Heart right ventricle (tissue), 16 donors: Measurements from ENCODE around the gene KRT82. TPM values are rescaled to one million over a fixed set of nuclear protein-coding genes. Genes with fewer than 3 reads are reported as not detected.

Experiments used
- ATAC-seq, 8 donors: fragments of 200-7000 bp; cut with Tn5 transposase; one replicate each; pipeline ENCODE4 v1.9.1; 2020; ENCODE audit warnings: mild to moderate bottlenecking in 8 of 8, moderate library complexity in 8 of 8, moderate number of reproducible peaks in 1 of 8
- DNase-seq, 2 donors: peaks; one replicate each; pipeline ENCODE4 v3.0.0-alpha.2; 2020
- H3K27ac ChIP-seq, 10 donors: fragments of 200-600 bp; sonication (generic) in 2 of 10; one replicate each; pipeline versions ENCODE4 v1.5.0 to v1.8.0; 2020 to 2022; ENCODE audit warnings: mild to moderate bottlenecking in 3 of 10
- H3K27me3 ChIP-seq, 7 donors: fragments of 200-600 bp; one replicate each; pipeline ENCODE4 v1.8.0; 2021 to 2022; ENCODE audit warnings: mild to moderate bottlenecking in 2 of 7
- H3K36me3 ChIP-seq, 9 donors: fragments of 200-600 bp; sonication (generic) in 1 of 9; one replicate each; pipeline versions ENCODE4 v1.5.0 to v1.8.0; 2020 to 2022; ENCODE audit warnings: mild to moderate bottlenecking in 2 of 9
- H3K4me1 ChIP-seq, 9 donors: fragments of 200-600 bp; sonication (generic) in 1 of 9; one replicate each; pipeline versions ENCODE4 v1.5.0 to v1.8.0; 2020 to 2022; ENCODE audit warnings: mild to moderate bottlenecking in 4 of 9
- H3K4me3 ChIP-seq, 10 donors: fragments of 200-600 bp; sonication (generic) in 2 of 10; one replicate each; pipeline versions ENCODE4 v1.5.0 to v1.8.0; 2020 to 2022; ENCODE audit warnings: mild to moderate bottlenecking in 7 of 10, moderate library complexity in 2 of 10
- H3K9me3 ChIP-seq, 11 donors: fragments of 200-600 bp in 10 of 11; sonication (generic) in 2 of 11; one replicate each; pipeline versions ENCODE4 v1.5.0 to v1.8.0; 2013 to 2022; ENCODE audit warnings: mild to moderate bottlenecking in 2 of 11, control low read depth in 1 of 11, moderate library complexity in 1 of 11
- WGBS, 2 donors: extraction: QIAGEN DNeasy Blood & Tissue Kit; methylation state at CpG; one replicate each; pipeline ENCODE4 v1.1.7; 2013; ENCODE audit warnings: inconsistent platforms in 1 of 2; 5-methylcytosine and 5-hydroxymethylcytosine counted together
- intact Hi-C, 10 donors: fragments of 100-400 bp; cut with DNase I; formaldehyde crosslinking; loops; one replicate each; pipeline versions ENCODE4 v1.11.1 to v1.14.2; 2022
- polyA plus RNA-seq, 2 donors: library from polyadenylated mRNA; stranded (reverse); fragments of 200-250 nt; gene quantifications; one replicate each; pipeline ENCODE4 v1.2.3, GENCODE V29; 2013
- total RNA-seq, 10 donors: library from RNA; stranded (reverse); fragmentation: NEBNext Ultra II Directional in 3 of 10; extraction: Animal tissue kit (Norgen Biotek cat#: 25700) in 3 of 10; gene quantifications; one replicate each; pipeline versions ENCODE4 v1.2.1 to v1.2.4, GENCODE V29; 2021 to 2023
- TF ChIP-seq, protein P1 (sequence below), 9 donors: fragments of 200-600 bp; sonication (generic) in 2 of 9; IDR thresholded peaks; one replicate each; pipeline versions ENCODE4 v1.5.0 to v1.8.0; 2021 to 2022; ENCODE audit warnings: antibody characterized with exemption in 9 of 9, mild to moderate bottlenecking in 5 of 9, moderate library complexity in 1 of 9
- donor health status: Arrhythmogenic right ventricular cardiomyopathy.
- donor health status: ischemic (EF 13 %, LVEDD 7.1; RV severe dilation, severe dysfunction).
- donor health status: healthy with polysubstance abuse.
- donor health status: DM: no; HTN: yes; CAD: no.
- donor health status: DM: no; HTN: no; CAD: no.
- donor health status: ischemic (EF 25% LVEDD 6.9; RV normal size, moderate dysfunction).
- donor health status: ischemic (EF 25% LVEDD 5.7; RV mildly dilated, moderate dysfunction).
- donor health status: healthy.
- donor health status: DM: yes; HTN: yes; CAD: no.
- donor health status: Ischemic cardiomyopathy.
- donor health status: ischemic (EF 35%, LVEDD 5.7; RV mildly dilated, moderate dysfunction).
- donor health status: nonischemic (EF 11% LVEDD 7.7; RV severe dilation, severe dysfunction).
- donor health status: DM: yes; HTN: yes; CAD: no.
- donor health status: PGD.
- donor health status: ischemic (EF 29% LVEDD 5.4; RV normal size, mild dysfunction).
- donor health status: nonischemic (EF 23%, LVEDD 6.1; RV moderate dilation, normal function).

Gene KRT82
- total and polyA plus RNA-seq, 12 donors = not detected

DNA sequence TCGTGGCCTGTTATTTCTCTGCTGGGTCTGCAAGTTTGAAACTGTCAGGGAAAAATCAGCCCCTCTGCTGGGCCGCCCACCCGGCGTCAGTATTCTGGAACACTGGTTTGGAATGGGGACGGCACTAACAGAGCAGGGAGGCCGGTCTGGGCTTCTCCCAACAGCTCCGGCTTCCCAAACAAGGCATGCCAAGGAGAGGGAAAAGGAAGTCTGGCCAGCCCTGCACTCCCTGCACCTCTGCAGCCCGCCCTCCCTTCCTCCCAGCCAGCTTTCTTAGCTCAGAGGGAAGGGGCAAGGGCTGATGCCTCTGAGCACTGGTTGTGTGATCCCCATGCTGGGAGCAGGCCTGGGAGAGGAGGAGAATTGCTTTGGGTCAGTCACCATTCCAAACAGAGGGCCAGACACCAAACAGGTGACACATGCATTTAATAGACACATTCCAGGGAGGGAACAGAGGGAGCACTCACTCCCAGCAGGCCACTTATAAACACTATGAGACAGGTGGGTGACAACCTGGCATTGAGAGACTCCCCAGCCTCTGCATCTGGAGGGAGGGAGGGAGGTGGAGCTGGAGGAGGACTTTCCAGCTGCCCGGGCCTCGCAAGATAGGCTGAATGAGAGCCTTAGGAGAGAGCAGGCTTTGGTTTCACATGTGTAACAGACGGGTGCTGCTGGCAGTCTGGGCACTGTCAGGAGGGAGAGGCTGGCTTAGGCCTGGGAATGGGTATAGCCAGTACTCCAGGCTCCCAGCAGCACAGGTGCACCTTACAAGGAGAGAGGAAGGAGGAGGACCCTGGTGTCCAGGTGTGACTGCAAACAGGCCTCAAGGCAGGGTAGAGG is 17.7 kb upstream of the KRT82 start:
- WGBS, 2 donors = 52 to 53% methylated on average over 11 of the region's 11 CpGs
- peak in 7 of 8 donors; percentile 29 to 59 (median 33) for ATAC-seq
- H3K9me3 ChIP-seq = no peaks in the 10 kb centered on the region
- peaks cover 0 to 23% (median 10%) of the 10 kb centered on the region in 7 donors for H3K27me3 ChIP-seq
- DNase-seq = no peak
- no peaks in the 10 kb centered on the region for H3K36me3 ChIP-seq
- TF ChIP-seq, protein P1, sequence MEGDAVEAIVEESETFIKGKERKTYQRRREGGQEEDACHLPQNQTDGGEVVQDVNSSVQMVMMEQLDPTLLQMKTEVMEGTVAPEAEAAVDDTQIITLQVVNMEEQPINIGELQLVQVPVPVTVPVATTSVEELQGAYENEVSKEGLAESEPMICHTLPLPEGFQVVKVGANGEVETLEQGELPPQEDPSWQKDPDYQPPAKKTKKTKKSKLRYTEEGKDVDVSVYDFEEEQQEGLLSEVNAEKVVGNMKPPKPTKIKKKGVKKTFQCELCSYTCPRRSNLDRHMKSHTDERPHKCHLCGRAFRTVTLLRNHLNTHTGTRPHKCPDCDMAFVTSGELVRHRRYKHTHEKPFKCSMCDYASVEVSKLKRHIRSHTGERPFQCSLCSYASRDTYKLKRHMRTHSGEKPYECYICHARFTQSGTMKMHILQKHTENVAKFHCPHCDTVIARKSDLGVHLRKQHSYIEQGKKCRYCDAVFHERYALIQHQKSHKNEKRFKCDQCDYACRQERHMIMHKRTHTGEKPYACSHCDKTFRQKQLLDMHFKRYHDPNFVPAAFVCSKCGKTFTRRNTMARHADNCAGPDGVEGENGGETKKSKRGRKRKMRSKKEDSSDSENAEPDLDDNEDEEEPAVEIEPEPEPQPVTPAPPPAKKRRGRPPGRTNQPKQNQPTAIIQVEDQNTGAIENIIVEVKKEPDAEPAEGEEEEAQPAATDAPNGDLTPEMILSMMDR (IDR thresholded peaks at IDR 0.05) = no peak
- intact Hi-C loops = no loop called here
- peaks cover 0 to 8% (median 0%) of the 10 kb centered on the region in 9 donors for H3K4me1 ChIP-seq
- H3K27ac ChIP-seq = peak overlapping the region in 1 of 10 donors; percentile 9
- no peak overlapping the region for H3K4me3 ChIP-seq

DNA sequence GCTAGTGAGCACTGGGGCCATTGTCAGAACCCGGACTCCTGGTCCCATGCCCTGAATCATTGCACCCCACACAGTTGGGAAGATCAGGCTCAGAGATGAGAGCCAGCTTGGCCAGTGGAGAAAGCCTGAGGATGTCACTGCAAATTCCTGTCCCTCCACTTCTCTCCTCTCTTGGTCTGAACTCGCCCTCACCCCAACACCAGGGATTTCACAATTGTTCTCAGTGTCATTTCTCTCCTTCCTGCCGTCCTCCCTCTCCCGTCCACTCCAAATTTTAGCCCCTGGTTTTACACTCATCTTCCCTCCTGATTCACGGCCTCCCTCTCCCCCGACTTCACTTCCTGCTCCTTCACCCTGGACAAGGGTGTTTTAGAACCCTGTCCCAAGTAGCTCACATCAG is 16.9 kb upstream of the KRT82 start:
- TF ChIP-seq, protein P1 (IDR thresholded peaks at IDR 0.05) = no peak
- DNase-seq (no peak), ATAC-seq (peak in 1 of 8 donors; percentile 27)
- Histone ChIP-seq H3K36me3 (no peaks in the 10 kb centered on the region), H3K4me1 (peaks cover 0 to 8% (median 0%) of the 10 kb centered on the region in 9 donors), H3K27me3 (peaks cover 0 to 16% (median 10%) of the 10 kb centered on the region in 7 donors), H3K9me3 (no peaks in the 10 kb centered on the region), H3K4me3 (no peak overlapping the region), H3K27ac (peak overlapping the region in 1 of 10 donors; percentile 9)
- WGBS, 2 donors = 60 to 68% methylated on average over 6 of the region's 6 CpGs
- intact Hi-C loops = no loop called here

DNA sequence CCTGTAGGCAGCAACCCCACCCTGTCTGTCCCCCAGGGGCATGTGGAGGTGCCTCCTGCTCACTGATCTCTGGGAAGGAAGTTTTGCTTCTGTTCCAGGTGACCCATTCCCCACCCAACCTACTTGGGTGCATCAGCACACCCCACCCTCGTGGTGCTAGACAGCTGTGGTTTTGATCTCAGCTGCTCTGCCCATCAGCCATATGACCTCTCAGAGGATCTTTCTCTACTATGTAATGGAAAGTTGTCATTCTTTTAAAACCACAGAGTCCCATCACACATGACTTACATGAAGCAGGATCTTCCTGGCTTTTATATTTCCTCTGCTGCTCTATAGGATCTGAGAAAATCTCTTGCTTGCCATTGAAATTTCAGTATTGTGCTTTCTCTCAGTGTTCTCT is 13.5 kb upstream of the KRT82 start:
- H3K27me3 ChIP-seq = peaks cover 0 to 20% (median 10%) of the 10 kb centered on the region in 7 donors
- no peak for ATAC-seq
- WGBS, 2 donors = 67 to 68% methylated on average over 1 of the region's 1 CpG

DNA sequence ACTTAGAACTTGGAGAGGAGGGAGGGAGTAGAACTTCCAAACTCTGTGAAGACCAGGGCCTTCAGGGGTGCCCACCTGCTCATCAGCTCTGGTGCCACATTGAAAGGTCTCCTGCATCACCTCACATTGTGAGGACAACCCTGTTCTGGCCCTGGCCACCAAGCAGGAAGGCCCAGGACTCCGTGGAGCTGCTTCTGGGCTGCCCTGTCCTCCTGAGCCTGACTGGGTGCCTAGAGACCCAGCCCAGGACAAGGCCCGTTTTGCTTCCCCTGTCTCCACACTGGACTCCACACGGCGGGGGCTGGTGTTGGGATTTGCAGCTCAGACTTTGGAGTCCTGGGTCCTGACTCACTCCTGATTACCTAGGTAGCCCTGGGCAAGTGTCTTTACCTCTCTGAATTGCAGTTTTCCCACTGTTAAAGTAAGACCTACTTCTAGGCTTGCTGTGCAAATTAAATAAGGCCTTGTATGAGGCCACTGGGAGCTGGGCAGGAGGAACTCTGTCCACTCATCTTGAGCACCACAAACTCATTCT is 12.5 kb upstream of the KRT82 start:
- DNase-seq (no peak), ATAC-seq (no peak)
- Histone ChIP-seq H3K27me3 (peaks cover 0 to 24% (median 10%) of the 10 kb centered on the region in 7 donors), H3K9me3 (no peaks in the 10 kb centered on the region), H3K4me3 (no peak overlapping the region), H3K36me3 (no peaks in the 10 kb centered on the region), H3K4me1 (peaks cover 0 to 24% (median 9%) of the 10 kb centered on the region in 9 donors), H3K27ac (no peak overlapping the region)
- 79 to 90% methylated on average over 4 of the region's 4 CpGs for WGBS, 2 donors
- TF ChIP-seq, protein P1 (IDR thresholded peaks at IDR 0.05) = no peak
- intact Hi-C loops = no loop called here

More for the DNA sequence above, 13.5 kb upstream of the KRT82 start:
- TF ChIP-seq, protein P1 (IDR thresholded peaks at IDR 0.05) = no peak
- H3K27ac ChIP-seq = no peak overlapping the region
- H3K4me1 ChIP-seq = peaks cover 0 to 27% (median 9%) of the 10 kb centered on the region in 9 donors
- no peaks in the 10 kb centered on the region for H3K36me3 ChIP-seq
- H3K9me3 ChIP-seq = no peaks in the 10 kb centered on the region
- no peak for DNase-seq
- H3K4me3 ChIP-seq = no peak overlapping the region
- intact Hi-C loops = no loop called here
